PFSK-1 (cell line): ENCODE data around the gene NPHP4.

Experiments
- FOXP2 ChIP-seq: optimal IDR thresholded peaks from 2 replicates; pipeline ENCODE3; 2011; ENCODE audit warnings: borderline replicate concordance, control low read depth, inconsistent platforms; ENCODE audit not compliant: insufficient read depth; ENCODE audit errors: extremely low read length, extremely low read depth
- POLR2AphosphoS5 ChIP-seq: IDR thresholded peaks from 2 replicates; pipeline ENCODE4 v1.6.1; 2012; ENCODE audit warnings: low read depth, mild to moderate bottlenecking, control low read depth, low read length, moderate library complexity
- TAF1 ChIP-seq: IDR thresholded peaks from 2 replicates; pipeline ENCODE4 v1.6.1; 2012; ENCODE audit warnings: low read length, control low read depth, borderline replicate concordance; ENCODE audit not compliant: insufficient read depth
- TF ChIP-seq, protein P1 (sequence below), 2 experiments: IDR thresholded peaks; 2 replicates each; pipeline versions ENCODE4 v1.6.1 to v1.8.0; 2011 to 2012; ENCODE audit warnings: low read depth in 2 of 2, low read length in 2 of 2, control low read depth in 1 of 2, inconsistent platforms in 1 of 2, mild to moderate bottlenecking in 1 of 2, moderate library complexity in 1 of 2; ENCODE audit not compliant: insufficient read depth in 1 of 2

DNA sequence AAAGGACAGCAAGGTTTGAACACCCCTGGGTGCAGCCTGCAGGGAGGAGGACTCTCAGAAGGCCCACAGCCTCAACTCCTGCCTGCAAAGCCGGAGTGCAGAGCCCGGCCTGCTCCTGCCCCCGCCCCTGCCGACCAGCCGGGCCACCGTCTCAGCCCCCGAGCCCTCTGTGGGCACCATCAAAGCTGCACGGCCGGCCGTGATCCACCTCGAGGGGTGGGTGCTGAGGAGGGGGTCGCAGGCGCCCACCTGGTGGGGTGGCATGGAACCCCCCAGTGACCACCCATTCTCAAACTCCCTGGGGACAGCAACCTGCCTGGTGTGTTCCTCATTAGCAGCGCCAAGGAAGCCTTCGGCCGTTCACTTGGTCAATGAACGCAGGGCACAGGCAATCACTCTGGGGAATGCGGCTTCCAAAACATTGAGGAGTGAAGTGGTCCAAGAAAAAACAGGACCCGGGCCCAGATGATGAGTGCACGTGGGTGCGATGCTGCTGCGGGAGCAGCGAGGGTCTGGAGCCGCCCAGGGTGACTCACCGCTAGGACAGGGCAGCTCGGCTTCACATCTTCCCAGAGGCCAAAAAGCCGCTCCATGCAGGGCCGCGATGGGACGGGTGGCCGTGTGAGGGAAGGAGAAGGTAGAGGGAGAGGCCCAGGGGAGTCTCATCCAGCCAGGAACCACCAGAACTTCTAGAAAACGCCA is 157.6 kb downstream of the NPHP4 start:
- TF ChIP-seq POLR2AphosphoS5, result no peak
- TF ChIP-seq, protein P1, sequence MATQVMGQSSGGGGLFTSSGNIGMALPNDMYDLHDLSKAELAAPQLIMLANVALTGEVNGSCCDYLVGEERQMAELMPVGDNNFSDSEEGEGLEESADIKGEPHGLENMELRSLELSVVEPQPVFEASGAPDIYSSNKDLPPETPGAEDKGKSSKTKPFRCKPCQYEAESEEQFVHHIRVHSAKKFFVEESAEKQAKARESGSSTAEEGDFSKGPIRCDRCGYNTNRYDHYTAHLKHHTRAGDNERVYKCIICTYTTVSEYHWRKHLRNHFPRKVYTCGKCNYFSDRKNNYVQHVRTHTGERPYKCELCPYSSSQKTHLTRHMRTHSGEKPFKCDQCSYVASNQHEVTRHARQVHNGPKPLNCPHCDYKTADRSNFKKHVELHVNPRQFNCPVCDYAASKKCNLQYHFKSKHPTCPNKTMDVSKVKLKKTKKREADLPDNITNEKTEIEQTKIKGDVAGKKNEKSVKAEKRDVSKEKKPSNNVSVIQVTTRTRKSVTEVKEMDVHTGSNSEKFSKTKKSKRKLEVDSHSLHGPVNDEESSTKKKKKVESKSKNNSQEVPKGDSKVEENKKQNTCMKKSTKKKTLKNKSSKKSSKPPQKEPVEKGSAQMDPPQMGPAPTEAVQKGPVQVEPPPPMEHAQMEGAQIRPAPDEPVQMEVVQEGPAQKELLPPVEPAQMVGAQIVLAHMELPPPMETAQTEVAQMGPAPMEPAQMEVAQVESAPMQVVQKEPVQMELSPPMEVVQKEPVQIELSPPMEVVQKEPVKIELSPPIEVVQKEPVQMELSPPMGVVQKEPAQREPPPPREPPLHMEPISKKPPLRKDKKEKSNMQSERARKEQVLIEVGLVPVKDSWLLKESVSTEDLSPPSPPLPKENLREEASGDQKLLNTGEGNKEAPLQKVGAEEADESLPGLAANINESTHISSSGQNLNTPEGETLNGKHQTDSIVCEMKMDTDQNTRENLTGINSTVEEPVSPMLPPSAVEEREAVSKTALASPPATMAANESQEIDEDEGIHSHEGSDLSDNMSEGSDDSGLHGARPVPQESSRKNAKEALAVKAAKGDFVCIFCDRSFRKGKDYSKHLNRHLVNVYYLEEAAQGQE (IDR thresholded peaks at IDR 0.05; ENCODE audit: insufficient read depth in 1 of 2, low read depth in 2 of 2, low read length in 2 of 2), result no peak
- TF ChIP-seq TAF1, result no peak
- no peak for TF ChIP-seq FOXP2
